Epithelial cell of proximal tubule (primary cell): ENCODE data around the gene C19orf47. TPM values are rescaled to one million over a fixed set of nuclear protein-coding genes. Genes with fewer than 3 reads are reported as not detected.

ENCODE experiments used
- DNase-seq: peaks from one replicate; pipeline ENCODE4 v3.0.0-alpha.2; 2011; ENCODE audit warnings: low read depth
- H3K4me3 ChIP-seq: 2 replicates; pipeline ENCODE4 v1.5.1; 2011; ENCODE audit warnings: low read depth, mild to moderate bottlenecking, low read length
- CTCF ChIP-seq: conservative IDR thresholded peaks from 2 replicates; pipeline ENCODE4 v1.5.1; 2012; ENCODE audit warnings: low read depth, mild to moderate bottlenecking, low read length
- total RNA-seq: library from RNA; depleted of rRNA; stranded (reverse); fragments of >200 nt; gene quantifications from 2 replicates; pipeline ENCODE4 v1.2.3, GENCODE V29; 2015

C19orf47 gene
- total RNA-seq, 1 donor from 2014 or later, result 13.5 TPM

GRCh38 chr19:40277356-40278059 is 70.7 kb downstream of the C19orf47 start:
- no peak for DNase-seq
- TF ChIP-seq CTCF, result no peak
- H3K4me3 ChIP-seq, result no peak overlapping the region

- no peak for TF ChIP-seq CTCF
- DNase-seq, result no peak
- H3K4me3 ChIP-seq, result no peak overlapping the region
Measured at GRCh38 chr19:40274585-40275544, 73.3 kb downstream of the C19orf47 start.

- H3K4me3 ChIP-seq, result no peak overlapping the region
- no peak for DNase-seq
- TF ChIP-seq CTCF, result no peak
Measured at GRCh38 chr19:40273469-40274360, 74.5 kb downstream of the C19orf47 start.

DNA sequence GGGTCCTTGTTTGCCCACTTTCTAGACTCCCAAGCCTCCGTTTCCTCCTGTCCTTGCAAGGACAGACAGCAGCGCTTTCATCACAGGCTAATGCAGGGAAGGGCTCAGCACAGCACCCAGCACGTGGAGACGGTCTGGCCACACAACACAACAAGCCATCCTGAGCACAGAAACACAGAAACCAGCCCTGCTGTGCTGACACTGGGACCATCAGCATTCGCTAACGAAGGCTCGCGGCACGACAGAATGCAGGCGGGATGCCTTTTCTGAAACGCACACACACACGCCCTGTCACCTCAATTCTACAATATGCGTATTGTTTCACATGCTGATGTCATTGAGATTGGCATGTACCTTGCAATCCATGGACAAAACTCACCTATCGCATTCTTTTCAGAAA is 75.9 kb downstream of the C19orf47 start:
- H3K4me3 ChIP-seq, result no peak overlapping the region
- DNase-seq, result no peak
- TF ChIP-seq CTCF, result no peak

- TF ChIP-seq CTCF, result no peak
- H3K4me3 ChIP-seq, result no peak overlapping the region
- DNase-seq, result no peak
Measured at GRCh38 chr19:40271706-40272105, 76.5 kb downstream of the C19orf47 start.

DNA sequence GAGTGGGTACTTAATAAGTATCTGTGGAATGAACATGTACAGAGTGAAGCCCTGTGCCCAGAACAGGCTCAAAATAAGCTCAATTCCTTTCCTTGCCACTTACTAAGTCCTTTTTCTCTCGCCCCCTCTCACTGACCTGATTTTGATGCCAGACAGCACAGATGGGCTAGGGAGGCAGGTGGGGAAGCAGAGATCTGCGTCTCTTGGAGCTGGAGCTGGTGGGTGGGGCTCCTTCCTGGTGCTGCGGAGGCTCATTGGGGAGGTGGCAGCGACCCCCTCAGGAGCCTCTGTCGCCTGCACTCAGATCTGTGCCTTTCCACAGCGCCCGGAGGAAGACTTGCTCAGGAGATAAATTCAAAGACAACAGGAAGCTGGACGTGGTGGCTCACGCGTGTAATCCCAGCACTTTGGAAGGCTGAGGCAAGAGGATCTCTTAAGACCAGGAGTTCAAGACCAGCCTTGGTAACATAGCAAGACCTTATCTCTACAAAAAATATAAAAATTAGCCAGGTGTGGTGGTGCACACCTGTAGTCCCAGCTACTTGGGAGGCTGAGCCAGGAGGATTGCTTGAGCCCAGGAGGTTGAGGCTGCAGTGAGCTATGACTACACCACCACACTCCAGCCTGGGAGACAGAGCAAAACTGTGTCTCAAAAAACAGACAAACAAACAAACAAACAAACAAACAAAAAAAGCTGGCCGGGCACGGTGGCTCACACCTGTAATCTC is 77.7 kb downstream of the C19orf47 start:
- no peak for DNase-seq
- no peak overlapping the region for H3K4me3 ChIP-seq
- TF ChIP-seq CTCF, result no peak
